ENCODE data around the gene NOX5.
"Not testable (repeated sequence)": the region's sequence is repeated elsewhere in the genome, so short reads cannot be mapped to it uniquely, and the experiment has no call there.

The NOX5 gene

GRCh38 chr15:69060744-69061143 is 46.2 kb downstream of the NOX5 start:
- no peak for DNase-seq

GRCh38 chr15:69061414-69061842 is 46.9 kb downstream of the NOX5 start:
- peak; percentile 55 to 63 for DNase-seq

GRCh38 chr15:69064649-69065048 is 50.2 kb downstream of the NOX5 start:
- DNase-seq: no peak

- no peak for DNase-seq
Measured at GRCh38 chr15:69066007-69066995, 51.8 kb downstream of the NOX5 start.

GRCh38 chr15:69067296-69067695 is 52.8 kb downstream of the NOX5 start:
- no peak for DNase-seq

- DNase-seq: no peak
Measured at GRCh38 chr15:69068157-69068556, 53.7 kb downstream of the NOX5 start.

- DNase-seq: not testable (repeated sequence)
Measured at GRCh38 chr15:69069290-69069689, 54.8 kb downstream of the NOX5 start.

- DNase-seq: no peak
Measured at GRCh38 chr15:69069996-69070395, 55.5 kb downstream of the NOX5 start.

- no peak for DNase-seq
Measured at GRCh38 chr15:69070396-69070795, 55.9 kb downstream of the NOX5 start.

GRCh38 chr15:69071260-69071659 is 56.8 kb downstream of the NOX5 start:
- DNase-seq: no peak

GRCh38 chr15:69072906-69073305 is 58.4 kb downstream of the NOX5 start:
- DNase-seq: peak; percentile 69 to 77

GRCh38 chr15:69074001-69074842 is 59.7 kb downstream of the NOX5 start:
- peak; percentile 95 to 97 for DNase-seq

GRCh38 chr15:69074843-69075224 is 60.3 kb downstream of the NOX5 start:
- peak; percentile 75 to 80 for DNase-seq

- DNase-seq: peak in 1 of 2 experiments; percentile 19
Measured at GRCh38 chr15:69075440-69075839, 60.9 kb downstream of the NOX5 start.

GRCh38 chr15:69076756-69077155 is 62.3 kb downstream of the NOX5 start:
- no peak for DNase-seq

- DNase-seq: no peak
Measured at GRCh38 chr15:69078638-69079037, 64.1 kb downstream of the NOX5 start.

- DNase-seq: peak in 1 of 2 experiments; percentile 32
Measured at GRCh38 chr15:69080295-69081248, 66.1 kb downstream of the NOX5 start.

GRCh38 chr15:69081310-69082004 is 67.0 kb downstream of the NOX5 start:
- DNase-seq: no peak

- DNase-seq: no peak
Measured at GRCh38 chr15:69082021-69082502, 67.6 kb downstream of the NOX5 start.

GRCh38 chr15:69082554-69082953 is 68.1 kb downstream of the NOX5 start:
- no peak for DNase-seq

GRCh38 chr15:69084404-69085030 is 70.0 kb downstream of the NOX5 start:
- DNase-seq: peak in 1 of 2 experiments; percentile 17
